Measurements from ENCODE around the gene TMTC2.

GRCh38 chr12:83130178-83130577 is 443.5 kb downstream of the TMTC2 start:
- TF ChIP-seq EP300 (IDR thresholded peaks at IDR 0.05; ENCODE audit: borderline replicate concordance) (no peak), MAX (IDR thresholded peaks at IDR 0.05) (no peak)
